GM13977 (cell line): ENCODE measurements around the gene PLIN5.

Experiments
- DNase-seq: peaks from one replicate; pipeline ENCODE4 v3.0.0; 2012; ENCODE audit warnings: low spot score
- in situ Hi-C: fragments of 300-500 bp; cut with MboI; formaldehyde crosslinking; loops from one replicate; pipeline ENCODE4 v1.12.0; 2022; ENCODE audit warnings: low sequenced_read_pairs, low pct_unique_long_range_greater_than_20kb, mixed read lengths, inconsistent platforms; ENCODE audit not compliant: unreplicated experiment
- TF ChIP-seq, protein P1 (sequence below): IDR thresholded peaks from 2 replicates; pipeline ENCODE4 v1.5.1; 2012; ENCODE audit warnings: mild to moderate bottlenecking, control low read depth; ENCODE audit not compliant: insufficient read depth; ENCODE audit errors: extremely low read depth, missing control alignments

PLIN5 gene

DNA sequence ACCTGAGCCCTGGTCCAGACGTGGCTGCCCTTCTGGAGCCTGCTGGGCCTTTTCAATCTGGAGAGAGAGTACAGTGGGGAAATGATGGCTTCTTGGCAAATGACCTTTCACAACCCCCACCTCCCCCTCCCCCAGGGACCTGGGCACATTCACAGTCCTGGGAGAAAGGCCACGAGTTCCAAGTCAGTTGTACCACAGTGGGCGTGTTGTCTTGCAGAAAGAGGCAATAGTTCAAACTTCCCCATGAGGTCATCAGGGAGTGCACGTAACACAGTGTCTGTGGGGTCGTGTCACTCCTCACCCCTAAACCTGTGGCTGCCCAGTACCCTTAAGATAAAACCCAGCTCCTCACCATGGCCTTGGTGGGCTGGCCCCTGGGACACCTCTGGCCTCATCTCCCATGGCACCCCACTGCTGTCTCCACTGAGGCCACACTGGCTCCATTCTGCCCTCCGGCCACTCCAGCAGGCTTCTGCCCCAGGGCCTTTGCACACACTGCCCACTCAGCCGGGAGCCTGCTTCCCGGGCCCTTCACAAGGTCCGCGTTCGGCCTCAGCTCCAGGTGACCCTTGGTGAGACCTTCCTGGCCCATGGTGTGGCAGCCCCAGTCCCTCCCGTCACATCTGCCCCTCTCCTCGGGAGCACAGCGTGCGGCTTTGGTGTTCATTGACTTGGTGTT, 30.0 kb downstream of the PLIN5 start:
- DNase-seq, result no peak
- in situ Hi-C loops, result no loop called here
- TF ChIP-seq, protein P1, sequence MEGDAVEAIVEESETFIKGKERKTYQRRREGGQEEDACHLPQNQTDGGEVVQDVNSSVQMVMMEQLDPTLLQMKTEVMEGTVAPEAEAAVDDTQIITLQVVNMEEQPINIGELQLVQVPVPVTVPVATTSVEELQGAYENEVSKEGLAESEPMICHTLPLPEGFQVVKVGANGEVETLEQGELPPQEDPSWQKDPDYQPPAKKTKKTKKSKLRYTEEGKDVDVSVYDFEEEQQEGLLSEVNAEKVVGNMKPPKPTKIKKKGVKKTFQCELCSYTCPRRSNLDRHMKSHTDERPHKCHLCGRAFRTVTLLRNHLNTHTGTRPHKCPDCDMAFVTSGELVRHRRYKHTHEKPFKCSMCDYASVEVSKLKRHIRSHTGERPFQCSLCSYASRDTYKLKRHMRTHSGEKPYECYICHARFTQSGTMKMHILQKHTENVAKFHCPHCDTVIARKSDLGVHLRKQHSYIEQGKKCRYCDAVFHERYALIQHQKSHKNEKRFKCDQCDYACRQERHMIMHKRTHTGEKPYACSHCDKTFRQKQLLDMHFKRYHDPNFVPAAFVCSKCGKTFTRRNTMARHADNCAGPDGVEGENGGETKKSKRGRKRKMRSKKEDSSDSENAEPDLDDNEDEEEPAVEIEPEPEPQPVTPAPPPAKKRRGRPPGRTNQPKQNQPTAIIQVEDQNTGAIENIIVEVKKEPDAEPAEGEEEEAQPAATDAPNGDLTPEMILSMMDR, result no peak

DNA sequence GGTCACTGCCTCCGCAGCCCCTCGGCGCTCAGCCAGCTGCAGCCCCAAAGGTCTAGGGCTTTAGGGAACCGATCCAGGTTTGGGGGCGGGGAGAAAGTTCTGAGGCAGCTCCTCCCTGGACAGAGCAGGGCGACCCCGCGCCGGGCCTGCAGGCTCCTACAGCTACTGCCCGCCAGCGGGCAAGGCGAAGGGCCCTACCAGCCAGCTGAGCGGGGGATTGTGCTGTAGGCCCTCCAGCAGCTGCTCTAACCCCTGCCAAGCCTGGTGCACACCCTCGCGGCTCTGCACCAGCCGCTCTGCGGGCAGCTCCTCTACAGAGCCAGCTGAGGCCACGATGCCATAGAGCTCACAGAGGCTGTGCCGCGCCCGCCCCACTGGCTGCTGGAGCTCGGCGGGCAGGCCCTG, 30.7 kb downstream of the PLIN5 start:
- DNase-seq, result no peak
- in situ Hi-C loops, result no loop called here
- TF ChIP-seq, protein P1, result no peak

DNA sequence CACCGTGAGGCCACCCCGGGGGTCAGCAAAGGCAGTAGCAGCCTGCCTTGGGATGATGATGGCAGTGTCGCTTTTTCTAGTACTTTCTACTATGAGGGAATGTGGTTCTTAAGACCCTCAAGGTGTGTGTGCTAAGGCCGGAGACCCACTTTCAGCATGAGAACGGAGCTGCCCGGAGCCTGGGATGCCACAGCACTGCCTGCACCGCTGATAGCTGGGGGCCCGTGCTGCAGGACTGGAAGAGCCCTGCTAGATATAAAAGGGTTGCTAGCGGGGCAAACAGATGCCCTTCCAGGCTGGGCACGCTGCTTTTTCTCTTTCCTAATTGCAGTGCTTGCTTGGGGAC, 31.2 kb downstream of the PLIN5 start:
- TF ChIP-seq, protein P1, result no peak
- in situ Hi-C loops, result no loop called here
- DNase-seq, result no peak

DNA sequence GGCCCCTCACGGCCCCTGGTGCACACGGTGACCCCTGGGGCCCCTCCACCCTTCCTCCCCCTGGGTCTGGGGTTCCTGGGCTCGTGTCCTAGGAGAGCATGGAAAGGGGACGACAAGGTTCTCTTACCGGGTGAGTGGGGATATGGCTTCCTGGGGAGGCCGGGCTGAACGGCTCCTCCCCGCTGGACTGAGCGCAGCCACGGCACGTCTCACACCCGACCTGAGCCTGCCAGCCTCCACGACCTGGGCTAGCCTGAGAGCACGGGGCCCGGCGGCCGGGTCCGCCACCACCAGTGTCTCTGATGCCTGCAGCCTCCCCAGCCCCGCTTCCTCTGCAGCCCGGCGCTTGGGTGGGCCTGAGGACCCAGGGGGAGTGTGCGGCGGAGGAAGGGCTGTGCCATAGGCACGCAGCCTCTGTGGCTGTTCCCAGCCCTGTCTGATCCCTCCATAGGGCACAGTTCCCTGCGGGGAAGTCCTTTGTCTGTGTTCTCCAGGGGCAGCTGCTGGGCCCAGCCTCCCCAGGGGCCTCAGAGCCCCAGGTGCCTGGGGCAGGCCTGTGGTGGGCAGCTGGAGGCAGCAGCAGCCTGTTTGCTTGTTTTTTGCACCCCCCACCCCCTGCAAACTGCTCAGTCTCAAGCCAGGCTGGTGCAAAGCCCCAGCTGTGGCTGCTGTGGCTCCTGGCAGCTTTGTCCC, 31.7 kb downstream of the PLIN5 start:
- in situ Hi-C loops, result no loop called here
- DNase-seq, result no peak
- TF ChIP-seq, protein P1, result no peak

DNA sequence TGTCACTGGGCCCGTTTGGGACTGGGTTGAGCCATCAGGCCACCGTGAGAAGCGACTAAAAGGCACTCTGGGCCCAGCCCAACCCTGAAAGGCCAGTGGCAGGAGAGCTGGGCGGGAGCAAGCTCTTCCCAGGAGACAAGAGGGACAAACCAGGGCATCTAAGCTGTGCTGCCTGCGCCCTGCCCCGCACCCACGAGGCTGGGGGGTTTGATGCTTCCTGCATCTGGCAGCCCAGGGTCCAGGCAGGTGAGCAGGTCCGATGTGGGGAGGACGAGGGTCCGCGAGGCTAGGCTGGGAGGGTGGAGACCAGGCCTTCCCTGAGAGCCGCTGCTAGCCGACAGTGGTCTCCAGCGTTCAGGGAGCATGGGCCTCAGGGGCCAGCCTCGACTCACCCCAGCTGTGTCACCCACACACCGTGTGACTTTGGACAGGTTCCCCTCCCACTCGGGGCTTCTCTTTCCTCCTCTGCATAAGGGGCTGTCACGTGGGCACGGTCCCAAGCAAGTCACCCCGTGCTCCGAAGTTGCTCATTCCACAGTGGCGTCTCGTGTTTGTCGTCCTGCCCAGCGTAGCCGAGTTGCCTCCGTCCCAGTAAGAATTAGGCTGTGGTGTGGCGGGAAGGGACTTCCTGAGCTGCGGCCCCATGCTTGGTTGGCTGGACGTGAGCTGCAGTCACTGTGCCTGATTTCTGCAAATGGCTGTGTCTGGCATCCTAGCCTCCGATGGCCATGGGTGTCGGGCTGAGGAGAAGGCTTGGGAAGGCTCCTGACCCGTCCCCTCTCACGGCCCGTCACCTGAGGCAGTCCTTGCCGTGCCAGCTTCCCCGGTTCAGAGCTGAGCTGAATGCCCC, 32.5 kb downstream of the PLIN5 start:
- TF ChIP-seq, protein P1, result no peak
- in situ Hi-C loops, result no loop called here
- no peak for DNase-seq

DNA sequence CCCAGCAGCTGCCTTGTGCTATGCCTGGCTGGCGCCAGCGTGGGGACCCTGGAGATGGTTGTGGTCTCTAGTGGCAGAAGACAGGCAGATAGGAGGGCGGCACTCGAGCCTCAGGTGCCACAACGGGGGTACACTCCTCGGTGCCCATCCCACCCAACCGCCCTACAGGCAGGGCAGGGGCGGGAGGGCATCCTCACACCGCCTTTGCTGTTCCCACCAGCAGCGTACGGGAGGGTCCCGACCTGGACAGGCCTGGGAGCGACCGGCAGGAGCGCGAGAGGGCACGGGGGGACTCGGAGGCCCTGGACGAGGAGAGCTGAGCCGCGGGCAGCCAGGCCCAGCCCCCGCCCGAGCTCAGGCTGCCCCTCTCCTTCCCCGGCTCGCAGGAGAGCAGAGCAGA, 33.3 kb downstream of the PLIN5 start:
- no peak for DNase-seq
- TF ChIP-seq, protein P1, result no peak
- in situ Hi-C loops, result no loop called here
